ENCODE measurements around the gene ZNF81. TPM values are rescaled to one million over a fixed set of nuclear protein-coding genes. Genes with fewer than 3 reads are reported as not detected.
"Not testable (repeated sequence)": the region's sequence is repeated elsewhere in the genome, so short reads cannot be mapped to it uniquely, and the experiment has no call there.

The ZNF81 gene
- total RNA-seq, 1 donor from 2014 or later, result 5.0 TPM

DNA sequence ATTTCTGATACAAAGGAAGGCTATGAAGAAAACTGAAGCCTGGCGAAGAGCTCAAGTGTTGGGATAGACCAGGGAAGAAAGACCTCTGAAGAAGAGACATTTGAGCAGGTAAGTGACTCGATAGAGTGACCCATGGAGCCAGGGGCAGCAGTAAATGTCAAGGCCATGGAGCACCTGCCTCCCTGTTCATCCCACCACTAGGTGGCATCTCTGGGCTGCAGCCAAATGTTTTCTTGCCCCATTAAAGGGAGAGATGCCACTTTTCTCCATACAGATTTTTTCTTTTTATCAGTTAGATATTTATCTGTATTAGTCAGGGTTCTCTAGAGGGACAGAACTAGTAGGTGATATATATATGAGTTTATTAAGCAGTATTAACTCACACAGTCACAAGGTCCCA is 4.9 kb upstream of the ZNF81 start:
- peak; percentile 66 for DNase-seq (ENCODE audit: missing footprints)
- intact Hi-C loops (cut with DNase I), result loop anchor here (10.0 kb wide), 1 partner anchor 177 kb away; the partner anchor contains the start of genes ELK1 and UXT
- no peak for ATAC-seq

DNA sequence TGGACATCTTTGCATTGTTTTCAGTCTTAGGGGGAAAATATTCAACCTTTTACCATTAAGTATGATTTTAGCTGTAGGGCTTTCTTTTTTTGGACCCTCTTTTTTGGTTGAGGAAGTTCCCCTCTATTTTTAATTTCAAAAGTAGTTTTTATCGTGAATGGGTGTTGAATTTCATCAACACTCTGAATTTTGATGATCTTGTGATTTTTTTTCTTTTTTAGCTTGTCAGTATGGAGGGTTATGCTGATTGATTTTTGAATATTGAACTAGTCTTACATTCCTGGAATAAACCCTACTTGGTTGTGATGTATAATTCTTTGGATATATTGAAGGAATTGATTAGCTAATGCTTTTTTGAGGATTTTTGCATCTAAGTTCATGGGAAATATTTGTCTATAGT is 1.7 kb downstream of the ZNF81 start:
- ATAC-seq (no peak), DNase-seq (ENCODE audit: missing footprints) (no peak)
- intact Hi-C loops (cut with DNase I), result loop anchor here (5.0 to 10.0 kb wide), 2 partner anchors 184 to 189 kb away; partner anchors contain the start of genes ELK1 and UXT

DNA sequence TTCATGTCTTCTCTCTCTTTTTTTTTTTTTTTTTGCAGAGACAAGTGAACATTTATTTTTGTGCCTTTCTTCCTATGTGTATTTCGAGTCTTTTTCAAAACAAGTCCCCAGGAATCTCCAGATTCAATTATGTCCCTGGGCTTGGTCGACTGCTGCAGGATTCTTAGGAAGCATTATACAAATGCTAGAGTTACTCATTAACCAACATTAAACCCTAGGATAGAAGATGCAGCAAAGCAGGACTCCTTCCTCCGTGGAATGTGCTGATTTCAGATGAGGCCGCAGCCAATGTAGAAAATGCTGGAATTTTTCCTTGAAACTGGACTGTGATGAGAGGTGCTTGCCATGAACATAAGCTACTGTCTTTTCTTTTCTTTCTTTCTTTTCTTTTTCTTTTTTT is 3.4 kb downstream of the ZNF81 start:
- ATAC-seq (no peak), DNase-seq (ENCODE audit: missing footprints) (no peak)
- intact Hi-C loops (cut with DNase I), result no loop called here

DNA sequence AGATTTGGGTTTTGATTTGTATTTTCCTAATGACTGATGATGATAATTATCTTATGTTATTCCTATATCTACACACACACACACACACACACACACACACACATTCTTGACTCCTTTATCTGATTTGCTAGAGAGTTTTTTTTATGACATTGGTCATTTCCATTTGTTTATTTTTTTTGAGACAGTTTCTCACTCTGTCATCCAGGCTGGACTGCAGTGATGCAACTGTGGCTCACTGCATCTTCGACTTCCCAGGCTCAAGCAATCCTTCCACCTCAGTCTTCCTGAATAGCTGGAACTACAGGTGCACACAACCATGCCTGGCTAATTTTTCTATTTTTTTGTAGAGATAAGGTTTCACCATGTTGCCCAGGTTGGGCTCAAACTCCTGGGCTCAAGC is 6.7 kb downstream of the ZNF81 start:
- ATAC-seq, result no peak
- no peak for DNase-seq (ENCODE audit: missing footprints)
- intact Hi-C loops (cut with DNase I), result no loop called here

DNA sequence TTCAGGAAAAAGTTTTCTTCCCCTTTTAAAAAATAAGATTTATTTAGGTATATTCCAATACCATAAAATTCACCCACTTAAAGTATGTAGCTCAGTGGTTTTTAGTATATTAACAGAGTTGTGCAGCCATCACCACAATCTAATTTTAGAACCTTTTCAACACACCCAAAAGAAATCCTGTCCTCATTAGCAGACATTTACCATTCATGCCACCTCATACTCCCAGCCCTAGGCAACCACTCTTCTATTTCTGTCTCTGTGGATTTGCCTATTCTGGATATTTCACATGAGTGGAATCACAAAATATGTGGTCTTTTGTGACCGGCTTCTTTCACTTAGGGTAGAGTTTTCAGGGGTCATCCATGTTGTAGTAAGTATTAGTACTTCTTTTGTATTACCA is 7.4 kb downstream of the ZNF81 start:
- DNase-seq (ENCODE audit: missing footprints) (no peak), ATAC-seq (no peak)
- intact Hi-C loops (cut with DNase I), result no loop called here

DNA sequence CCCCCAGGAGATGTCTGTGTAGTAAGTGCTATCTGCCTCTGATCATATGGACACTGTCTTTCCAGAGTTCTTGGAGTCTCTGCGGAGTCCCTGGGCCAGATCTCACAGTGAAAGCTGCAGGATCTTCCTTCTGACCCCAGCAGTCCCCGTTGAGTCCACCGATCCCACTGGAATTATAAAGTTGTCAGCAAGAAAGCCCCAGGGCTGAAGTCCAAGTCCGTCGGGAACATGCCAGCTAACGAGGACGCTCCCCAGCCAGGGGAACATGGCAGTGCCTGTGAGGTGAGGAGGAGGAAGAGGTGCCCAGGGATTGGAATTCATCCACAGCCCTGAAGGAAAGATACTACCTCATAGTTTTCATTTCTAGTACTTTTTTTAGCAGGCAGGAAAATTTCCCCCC is 9.3 kb downstream of the ZNF81 start:
- DNase-seq (ENCODE audit: missing footprints) (no peak), ATAC-seq (no peak)

DNA sequence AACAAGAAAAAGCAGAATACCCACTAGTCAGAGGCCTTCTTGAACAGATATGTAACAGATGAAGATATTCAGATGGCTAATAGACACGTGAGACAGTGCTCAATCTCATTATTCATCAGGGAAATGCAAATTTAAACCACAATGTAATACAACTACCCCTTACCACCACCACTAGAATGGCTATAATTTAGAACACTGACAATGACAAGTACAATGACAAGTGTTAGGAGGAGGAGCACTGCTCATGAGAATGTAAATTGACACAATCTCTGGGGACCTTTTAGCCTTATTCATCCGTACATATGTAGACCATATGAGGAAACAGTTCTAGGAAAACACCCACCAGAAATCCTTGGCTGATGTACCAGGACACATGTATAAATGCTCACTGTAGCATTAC is 13.1 kb downstream of the ZNF81 start:
- no peak for DNase-seq (ENCODE audit: missing footprints)
- intact Hi-C loops (cut with DNase I), result no loop called here
- no peak for ATAC-seq

More for the DNA sequence above, 9.3 kb downstream of the ZNF81 start:
- intact Hi-C loops (cut with DNase I), result no loop called here

DNA sequence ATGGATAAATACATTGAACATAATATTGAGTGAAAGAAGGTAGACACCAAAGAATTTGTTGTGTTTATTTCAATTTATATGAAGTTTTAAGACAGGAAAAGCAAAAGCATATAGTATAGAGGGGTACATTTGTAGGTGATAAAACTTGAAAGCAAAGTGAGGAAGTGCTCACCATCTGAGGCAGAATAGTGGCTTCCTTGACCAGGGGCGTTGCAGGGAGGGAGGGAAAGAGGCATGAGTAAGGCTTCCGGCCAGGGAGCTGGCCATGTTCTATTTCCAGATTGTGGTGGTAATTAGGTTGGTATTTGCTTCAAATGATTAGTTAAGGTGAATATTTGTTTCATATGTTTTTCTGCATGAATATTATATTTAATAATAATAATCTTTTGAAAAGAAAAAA is 13.7 kb downstream of the ZNF81 start:
- ATAC-seq; DNase-seq (ENCODE audit: missing footprints); intact Hi-C loops (cut with DNase I): not testable (repeated sequence)

DNA sequence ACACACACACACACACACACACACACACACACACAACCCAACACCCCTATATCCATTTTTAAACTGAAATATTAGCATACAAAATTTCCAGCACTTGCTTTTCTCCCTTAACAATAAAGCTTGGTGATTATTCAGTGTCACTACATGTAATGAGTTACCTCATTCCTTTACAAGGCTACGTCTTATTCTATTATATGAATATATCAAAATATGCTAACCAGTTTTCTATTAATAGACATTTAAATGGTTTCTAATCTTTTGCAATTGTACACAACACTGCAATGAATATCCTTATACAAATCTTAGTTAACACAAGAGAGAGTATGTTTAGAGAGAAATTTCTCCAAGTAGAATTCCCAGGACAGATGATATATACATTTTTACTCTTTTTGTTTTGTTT is 14.2 kb downstream of the ZNF81 start:
- no peak for DNase-seq (ENCODE audit: missing footprints)
- ATAC-seq, result no peak
- intact Hi-C loops (cut with DNase I), result no loop called here

DNA sequence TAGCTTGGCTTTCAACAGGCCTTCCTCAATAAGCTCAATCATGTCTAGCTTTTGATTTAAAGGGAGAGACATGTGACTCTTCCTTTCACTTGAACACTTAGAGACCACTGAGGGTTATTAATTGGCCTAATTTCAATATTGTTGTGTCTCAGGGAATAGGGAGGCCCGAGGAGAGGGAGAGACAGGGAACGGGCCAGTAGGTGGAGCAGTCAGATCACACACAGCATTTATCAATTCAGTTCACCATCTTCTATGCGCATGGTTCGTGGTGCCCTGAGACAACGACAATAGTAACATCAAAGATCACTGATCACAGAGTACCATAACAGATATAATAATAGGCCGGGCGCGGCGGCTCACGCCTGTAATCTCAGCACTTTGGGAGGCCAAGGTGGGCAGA is 17.8 kb downstream of the ZNF81 start:
- intact Hi-C loops (cut with DNase I), result loop anchor here (2.0 kb wide), 1 partner anchor 170 kb away; no protein-coding TSS in a partner anchor
- DNase-seq (ENCODE audit: missing footprints), result no peak
- peak; percentile 48 for ATAC-seq

DNA sequence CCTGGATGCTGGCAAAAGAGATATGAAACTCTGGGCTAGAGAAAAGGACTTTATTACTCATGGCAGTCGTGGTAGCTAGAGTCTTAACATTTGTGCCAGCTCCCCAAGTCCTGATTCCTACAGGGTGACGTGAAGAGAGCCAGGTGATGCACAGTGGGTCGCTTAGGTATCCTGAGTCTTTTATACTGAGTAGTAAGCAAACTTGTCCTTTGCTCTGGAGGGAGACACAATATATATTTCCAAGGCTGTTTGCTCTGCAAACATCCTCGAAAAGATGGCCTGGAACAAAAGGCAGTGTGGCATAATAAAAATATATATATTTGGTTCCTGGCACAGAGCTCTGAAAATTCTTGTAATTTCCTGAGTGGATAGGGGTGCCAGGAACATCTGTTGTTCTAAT is 23.0 kb downstream of the ZNF81 start:
- ATAC-seq (no peak), DNase-seq (ENCODE audit: missing footprints) (no peak)
- intact Hi-C loops (cut with DNase I), result no loop called here

DNA sequence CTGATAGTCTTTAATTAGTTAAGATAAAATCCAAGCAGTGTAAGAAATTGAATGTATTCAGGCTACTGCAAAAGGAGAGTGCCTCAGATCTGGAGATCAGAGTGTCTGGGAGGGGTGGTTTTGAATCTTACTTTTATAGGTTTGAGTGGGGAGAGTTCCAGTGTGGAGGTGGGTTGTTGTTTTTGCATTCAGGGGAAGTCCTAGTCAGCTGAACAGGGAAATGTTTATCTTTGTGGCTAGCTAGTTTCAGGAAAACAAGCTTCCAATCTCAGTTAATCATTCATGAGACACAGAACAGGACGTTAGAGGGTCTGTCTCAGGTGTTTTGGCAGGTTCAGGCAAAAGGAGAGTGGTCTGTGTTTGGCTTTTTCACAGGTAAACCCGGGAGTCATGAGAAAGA is 26.0 kb downstream of the ZNF81 start:
- DNase-seq (ENCODE audit: missing footprints), result no peak
- no peak for ATAC-seq
- intact Hi-C loops (cut with DNase I), result no loop called here

DNA sequence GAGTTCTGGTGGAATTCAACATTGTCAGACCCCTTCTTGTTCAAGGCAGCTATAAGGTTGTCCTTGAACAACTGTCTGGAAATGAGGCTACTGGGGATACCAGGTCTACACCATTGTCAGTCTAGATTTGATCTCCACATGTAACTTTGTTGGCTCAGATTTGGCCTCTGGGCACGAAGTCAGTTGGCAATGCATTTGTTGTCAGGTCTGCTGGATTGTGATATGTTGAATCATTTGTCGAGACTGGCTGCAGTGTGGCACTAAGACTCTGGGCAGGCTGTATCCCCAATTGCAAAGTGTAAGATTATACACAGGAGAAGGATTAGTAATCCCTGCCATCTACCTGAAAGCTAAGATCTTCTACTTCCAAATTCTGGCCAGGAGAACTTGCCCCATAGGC is 26.5 kb downstream of the ZNF81 start:
- DNase-seq (ENCODE audit: missing footprints) (no peak), ATAC-seq (no peak)
- intact Hi-C loops (cut with DNase I), result no loop called here

DNA sequence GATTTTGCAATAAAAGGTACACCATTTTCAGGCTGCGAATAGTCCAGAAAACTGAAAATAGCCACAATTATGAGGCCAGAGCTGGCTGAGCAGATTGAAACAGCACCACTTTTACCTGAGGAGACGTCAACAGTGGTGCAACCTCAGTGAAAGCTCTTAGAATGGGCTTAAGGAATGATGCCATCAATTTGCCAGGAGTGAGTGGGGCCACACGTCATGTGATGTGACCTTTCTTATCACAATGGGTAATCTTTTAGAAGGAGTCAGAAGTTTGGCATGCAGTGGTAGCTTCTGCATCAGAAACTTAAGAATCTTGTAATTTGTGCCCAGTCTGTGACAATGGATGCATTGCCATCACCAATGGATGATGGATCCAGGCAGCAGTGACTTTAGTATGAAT is 27.6 kb downstream of the ZNF81 start:
- DNase-seq (ENCODE audit: missing footprints), result no peak
- no peak for ATAC-seq
- intact Hi-C loops (cut with DNase I), result no loop called here

DNA sequence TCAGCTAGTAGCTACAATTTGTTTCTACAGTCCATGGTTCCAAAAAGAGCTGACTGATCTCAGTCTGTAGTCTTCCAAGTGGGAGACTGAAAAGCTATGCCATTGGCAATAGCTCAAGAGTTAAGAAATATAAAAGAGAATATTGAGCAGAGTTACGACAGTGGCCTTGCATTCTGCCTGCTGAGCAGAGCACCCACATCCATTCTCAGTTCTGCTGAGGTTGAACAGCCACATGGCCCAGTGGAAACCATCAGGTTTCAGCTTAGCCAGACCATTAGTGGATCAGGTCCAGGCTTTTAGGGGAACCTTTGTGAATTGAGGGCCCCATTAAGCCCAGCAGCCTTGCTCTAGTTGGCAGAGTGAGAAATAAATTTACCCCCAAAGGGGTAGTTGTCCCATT is 28.1 kb downstream of the ZNF81 start:
- ATAC-seq, result no peak
- DNase-seq (ENCODE audit: missing footprints), result no peak
- intact Hi-C loops (cut with DNase I), result no loop called here

DNA sequence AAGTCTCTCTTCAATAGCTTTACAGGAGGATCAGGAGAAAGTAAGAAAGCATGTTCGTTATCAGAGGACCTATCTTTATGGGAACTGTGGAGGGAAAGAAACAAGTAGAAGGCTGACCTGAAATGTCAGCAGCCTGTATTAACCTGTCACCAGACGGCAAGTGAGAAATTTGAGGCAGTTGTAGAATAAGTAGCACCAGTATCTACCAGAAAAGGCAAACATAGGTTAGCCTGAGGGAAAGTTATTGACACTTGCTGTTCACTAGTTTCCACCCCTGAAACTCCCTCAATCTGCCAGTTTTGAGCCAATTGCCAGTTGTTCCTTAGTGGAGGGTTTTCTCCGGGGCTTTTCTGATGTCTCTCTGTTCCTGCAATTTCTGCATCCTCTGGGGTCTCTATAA is 36.4 kb downstream of the ZNF81 start:
- ATAC-seq, result no peak
- DNase-seq (ENCODE audit: missing footprints), result no peak
- intact Hi-C loops (cut with DNase I), result no loop called here

DNA sequence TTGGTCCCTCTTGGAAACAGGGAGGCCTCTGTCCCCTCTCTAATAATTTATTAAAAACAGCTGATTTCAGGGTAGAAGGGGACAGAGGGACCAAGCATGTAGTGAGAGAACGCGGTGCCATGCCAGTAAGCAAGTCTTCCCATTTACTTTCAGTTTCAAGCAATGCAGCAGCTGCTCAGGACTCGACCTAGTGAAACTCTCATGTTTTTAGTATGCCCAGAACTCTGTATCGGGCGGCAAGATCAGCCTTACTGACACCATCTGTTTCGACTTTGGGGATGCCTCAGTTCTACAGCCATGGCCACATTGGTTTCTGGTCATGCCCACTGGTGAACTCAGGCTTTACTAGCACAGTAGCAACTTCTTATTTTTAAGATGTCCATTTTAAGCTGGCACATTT is 40.6 kb downstream of the ZNF81 start:
- ATAC-seq (no peak), DNase-seq (ENCODE audit: missing footprints) (no peak)
- intact Hi-C loops (cut with DNase I), result no loop called here

DNA sequence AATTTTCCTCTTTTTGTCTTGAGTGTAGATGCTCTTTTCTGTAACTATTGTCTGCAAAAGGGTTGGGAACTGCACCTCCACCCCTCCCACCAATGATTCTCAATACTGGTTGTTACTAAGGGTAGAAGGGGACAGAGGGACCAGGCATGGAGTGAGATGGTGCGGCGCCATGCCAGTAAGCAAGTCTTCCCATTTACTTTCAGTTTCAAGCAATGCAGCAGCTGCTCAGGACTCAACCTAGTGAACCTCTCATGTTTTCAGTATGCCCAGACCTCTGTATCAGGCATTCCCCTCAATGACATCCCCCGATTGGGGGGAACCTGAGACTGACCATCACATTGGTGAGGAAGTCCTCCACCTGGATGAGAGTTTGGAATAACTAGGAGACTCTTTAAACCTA is 41.5 kb downstream of the ZNF81 start:
- DNase-seq (ENCODE audit: missing footprints), result no peak
- intact Hi-C loops (cut with DNase I), result no loop called here
- ATAC-seq, result no peak

DNA sequence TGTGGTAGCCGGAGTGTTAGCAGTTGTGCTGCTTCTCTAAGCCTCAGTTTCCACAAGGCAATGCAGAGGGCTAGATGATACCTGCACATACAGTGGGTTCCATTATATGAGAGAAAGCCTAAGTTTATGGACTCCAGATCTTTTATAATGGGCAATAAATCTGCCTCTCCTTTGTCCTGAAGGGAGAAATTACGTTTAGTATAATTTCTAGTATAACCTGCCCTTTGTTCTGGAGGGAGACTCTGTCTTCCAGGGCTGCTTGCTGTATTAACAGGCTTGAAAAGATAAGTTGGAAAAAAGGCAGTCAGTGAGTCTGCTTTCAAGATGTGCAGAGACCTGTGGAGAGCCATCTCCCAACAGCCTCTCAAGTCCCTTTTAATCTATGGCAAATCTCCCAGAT is 42.8 kb downstream of the ZNF81 start:
- no peak for DNase-seq (ENCODE audit: missing footprints)
- intact Hi-C loops (cut with DNase I), result no loop called here
- ATAC-seq, result no peak

DNA sequence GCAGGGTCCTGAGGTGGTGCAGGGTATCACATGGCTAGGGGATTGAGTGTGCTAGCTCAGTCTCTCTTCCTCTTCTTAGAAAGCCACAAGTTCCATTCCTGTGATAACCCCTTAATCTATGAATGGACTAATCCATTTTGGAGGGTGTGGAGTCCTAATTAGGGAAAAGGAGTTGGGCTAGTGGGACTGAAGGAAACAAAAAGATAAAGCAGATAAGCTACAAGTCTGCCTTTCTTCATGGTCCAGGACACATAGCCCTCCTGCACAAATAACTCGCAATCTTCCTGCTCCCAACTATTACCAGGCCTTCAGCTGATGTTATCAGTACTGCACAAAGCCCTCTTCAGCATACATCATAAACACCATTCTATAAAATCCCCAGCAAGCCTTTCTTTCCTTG is 44.2 kb downstream of the ZNF81 start:
- intact Hi-C loops (cut with DNase I), result no loop called here
- ATAC-seq, result no peak
- no peak for DNase-seq (ENCODE audit: missing footprints)

DNA sequence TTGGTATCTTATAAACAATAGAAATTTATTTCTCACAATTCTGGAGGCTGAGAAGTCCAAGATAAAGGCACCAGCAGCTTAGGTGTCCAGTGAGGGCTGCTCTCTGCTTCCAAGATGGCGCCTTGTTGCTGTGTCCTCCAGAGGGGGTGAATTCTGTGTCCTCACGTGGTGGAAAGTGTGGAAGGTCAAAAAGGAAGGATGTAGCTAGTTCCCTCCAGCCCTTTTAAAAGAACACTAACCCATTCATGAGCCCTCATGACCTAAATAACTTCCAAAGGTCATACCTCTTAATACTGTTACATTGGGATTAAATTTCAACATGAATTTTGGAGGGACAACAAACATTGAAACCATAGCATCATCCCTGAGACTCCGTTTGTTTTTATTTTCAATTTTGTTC is 48.8 kb downstream of the ZNF81 start:
- ATAC-seq (no peak), DNase-seq (ENCODE audit: missing footprints) (no peak)
- intact Hi-C loops (cut with DNase I), result no loop called here

DNA sequence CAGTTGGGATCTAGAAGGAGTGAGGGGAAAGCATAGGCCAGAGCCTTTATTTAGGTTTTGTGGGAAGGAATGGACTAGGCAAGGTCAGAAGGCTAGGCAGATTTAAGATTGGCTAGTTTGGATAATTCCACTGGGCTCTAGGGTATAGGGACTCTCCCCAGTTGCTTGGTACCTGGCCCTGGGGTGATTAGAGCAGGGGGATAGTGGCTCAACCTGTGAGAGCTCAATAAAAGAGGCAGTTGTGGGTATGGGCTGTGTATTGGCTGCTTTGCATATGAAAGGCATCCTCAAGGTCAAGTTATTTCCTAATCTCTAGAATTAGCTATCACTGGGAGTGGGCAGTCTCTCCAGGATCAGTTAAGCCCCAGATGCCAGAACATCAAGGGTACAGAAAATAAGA is 61.3 kb downstream of the ZNF81 start:
- DNase-seq (ENCODE audit: missing footprints), result no peak
- intact Hi-C loops (cut with DNase I), result no loop called here
- no peak for ATAC-seq

All from Right ventricle myocardium inferior (tissue), 1 donor.